Natural killer cell (primary cell): Measurements from ENCODE around the gene RC3H1. TPM values are rescaled to one million over a fixed set of nuclear protein-coding genes. Genes with fewer than 3 reads are reported as not detected.

Experiments
- ATAC-seq, 3 donors: fragments of 150-1000 bp in 2 of 3; fragments of 200-7000 bp in 1 of 3; cut with Tn5 transposase; 1 replicate in 1 of 3; 2 replicates in 2 of 3; pipeline ENCODE4 v1.10.0; 2021; ENCODE audit warnings: mild to moderate bottlenecking in 2 of 3, moderate library complexity in 2 of 3
- DNase-seq, 2 donors: peaks; one replicate each; pipeline versions ENCODE4 v3.0.0 to v3.0.0-alpha.2; 2013 to 2021; ENCODE audit warnings: mixed read lengths in 1 of 2
- H3K27ac ChIP-seq: one replicate; pipeline ENCODE4 v1.5.1; 2013; ENCODE audit warnings: mild to moderate bottlenecking, low read length
- H3K27me3 ChIP-seq: one replicate; pipeline ENCODE4 v1.6.1; 2013; ENCODE audit warnings: low read length; ENCODE audit not compliant: control insufficient read depth, insufficient read depth
- H3K36me3 ChIP-seq: one replicate; pipeline ENCODE4 v1.6.1; 2013; ENCODE audit warnings: low read length; ENCODE audit not compliant: control insufficient read depth, insufficient read depth
- H3K4me1 ChIP-seq: one replicate; pipeline ENCODE4 v1.6.1; 2013; ENCODE audit warnings: low read length; ENCODE audit not compliant: control insufficient read depth, insufficient read depth
- H3K4me3 ChIP-seq: one replicate; pipeline ENCODE4 v1.5.1; 2013; ENCODE audit warnings: low read length
- H3K9me3 ChIP-seq: one replicate; pipeline ENCODE4 v1.6.1; 2013; ENCODE audit warnings: low read length; ENCODE audit not compliant: control insufficient read depth, insufficient read depth
- H3K27ac Mint-ChIP-seq, 2 donors: one replicate each; pipeline ENCODE4 v1.8.0; 2022; ENCODE audit warnings: mild to moderate bottlenecking in 2 of 2, mixed read lengths in 2 of 2, moderate library complexity in 1 of 2
- H3K27me3 Mint-ChIP-seq, 2 donors: one replicate each; pipeline ENCODE4 v1.8.0; 2022; ENCODE audit warnings: low read depth in 2 of 2, mixed read lengths in 2 of 2
- H3K36me3 Mint-ChIP-seq: one replicate; pipeline ENCODE4 v1.8.0; 2022; ENCODE audit warnings: mixed read lengths
- H3K4me1 Mint-ChIP-seq, 2 donors: one replicate each; pipeline ENCODE4 v1.8.0; 2022; ENCODE audit warnings: mixed read lengths in 2 of 2
- H3K4me3 Mint-ChIP-seq: one replicate; pipeline ENCODE4 v1.8.0; 2022; ENCODE audit warnings: mild to moderate bottlenecking, moderate library complexity, mixed read lengths
- H3K9me3 Mint-ChIP-seq, 2 donors: one replicate each; pipeline ENCODE4 v1.8.0; 2022; ENCODE audit warnings: mixed read lengths in 2 of 2
- CTCF ChIP-seq: fragments of 200-600 bp; IDR thresholded peaks from one replicate; pipeline ENCODE4 v1.8.0; 2022; ENCODE audit warnings: antibody characterized with exemption
- WGBS: methylation state at CpG from one replicate; pipeline ENCODE4 v1.1.7; 2013; ENCODE audit warnings: missing lambda C conversion rate; ENCODE audit not compliant: insufficient coverage; 5-methylcytosine and 5-hydroxymethylcytosine counted together
- intact Hi-C: fragments of 100-400 bp; cut with micrococcal nuclease; formaldehyde crosslinking; loops from one replicate; pipeline ENCODE4 v1.14.2; 2022
- total RNA-seq, 4 donors: library from RNA; stranded (reverse); fragments of 120-200 nt in 1 of 4; gene quantifications; one replicate each; pipeline versions ENCODE4 v1.2.3 to v1.2.4, GENCODE V29; 2013 to 2022

The RC3H1 gene
- total RNA-seq, 3 donors from 2014 or later (not counting 1 experiment from before 2014, with no cell fraction given), result 67.8 to 82.1 (median 78.9) TPM

- ATAC-seq (no peak), DNase-seq (no peak)
- Mint-ChIP-seq H3K4me3 (no peak overlapping the region), H3K4me1 (peaks cover 31 to 44% of the 10 kb centered on the region in 2 donors), H3K9me3 (no peaks in the 10 kb centered on the region), H3K27me3 (no peaks in the 10 kb centered on the region), H3K36me3 (no peaks in the 10 kb centered on the region), H3K27ac (no peak overlapping the region)
- peaks cover 24% of the 10 kb centered on the region for H3K36me3 ChIP-seq
- H3K4me3 ChIP-seq, result no peak overlapping the region
- 100% methylated on average over 1 of the region's 1 CpG for WGBS
- no peaks in the 10 kb centered on the region for H3K27me3 ChIP-seq
- TF ChIP-seq CTCF, result no peak
- no peaks in the 10 kb centered on the region for H3K4me1 ChIP-seq
- no peak overlapping the region for H3K27ac ChIP-seq
- H3K9me3 ChIP-seq, result no peaks in the 10 kb centered on the region
- intact Hi-C loops, result no loop called here
These were observed 128.5 kb downstream of the RC3H1 start for GRCh38 chr1:173893611-173894010.

GRCh38 chr1:173889885-173890284, 132.3 kb downstream of the RC3H1 start:
- ATAC-seq (no peak), DNase-seq (no peak)
- no peaks in the 10 kb centered on the region for H3K9me3 ChIP-seq
- H3K4me1 Mint-ChIP-seq, result peaks cover 50 to 64% of the 10 kb centered on the region in 2 donors
- no peak overlapping the region for H3K4me3 Mint-ChIP-seq
- no peak overlapping the region for H3K27ac Mint-ChIP-seq
- H3K36me3 ChIP-seq, result peaks cover 36% of the 10 kb centered on the region
- H3K9me3 Mint-ChIP-seq, result no peaks in the 10 kb centered on the region
- WGBS, result 100% methylated on average over 1 of the region's 2 CpGs
- intact Hi-C loops, result no loop called here
- no peak overlapping the region for H3K27ac ChIP-seq
- H3K4me3 ChIP-seq, result no peak overlapping the region
- peaks cover 11% of the 10 kb centered on the region for H3K4me1 ChIP-seq
- no peaks in the 10 kb centered on the region for H3K27me3 ChIP-seq
- TF ChIP-seq CTCF, result no peak
- H3K27me3 Mint-ChIP-seq, result no peaks in the 10 kb centered on the region
- no peaks in the 10 kb centered on the region for H3K36me3 Mint-ChIP-seq

- Mint-ChIP-seq H3K36me3 (no peaks in the 10 kb centered on the region), H3K4me3 (peak overlapping the region; percentile 17)
- no peak for TF ChIP-seq CTCF
These were observed 133.4 kb downstream of the RC3H1 start for GRCh38 chr1:173888749-173889148.

GRCh38 chr1:173887627-173888026, 134.5 kb downstream of the RC3H1 start:
- peaks cover 11% of the 10 kb centered on the region for H3K4me1 ChIP-seq
- H3K27ac ChIP-seq, result no peak overlapping the region
- no peaks in the 10 kb centered on the region for H3K9me3 Mint-ChIP-seq
- H3K27me3 Mint-ChIP-seq, result no peaks in the 10 kb centered on the region
- H3K27ac Mint-ChIP-seq, result peak overlapping the region; percentile 74 to 90
- peaks cover 49 to 53% of the 10 kb centered on the region in 2 donors for H3K4me1 Mint-ChIP-seq
- ATAC-seq (no peak), DNase-seq (no peak)
- TF ChIP-seq CTCF, result no peak
- H3K36me3 Mint-ChIP-seq, result no peaks in the 10 kb centered on the region
- H3K4me3 Mint-ChIP-seq, result peak overlapping the region; percentile 30
- no peaks in the 10 kb centered on the region for H3K9me3 ChIP-seq
- H3K4me3 ChIP-seq, result no peak overlapping the region
- 96% methylated on average over 2 of the region's 2 CpGs for WGBS
- no peaks in the 10 kb centered on the region for H3K27me3 ChIP-seq
- peaks cover 28% of the 10 kb centered on the region for H3K36me3 ChIP-seq
- intact Hi-C loops, result no loop called here

More at GRCh38 chr1:173888749-173889148, 133.4 kb downstream of the RC3H1 start:
- Histone ChIP-seq H3K9me3 (no peaks in the 10 kb centered on the region), H3K27ac (no peak overlapping the region), H3K27me3 (no peaks in the 10 kb centered on the region), H3K4me3 (no peak overlapping the region), H3K4me1 (peaks cover 11% of the 10 kb centered on the region), H3K36me3 (peaks cover 35% of the 10 kb centered on the region)
- Mint-ChIP-seq H3K27me3 (no peaks in the 10 kb centered on the region), H3K4me1 (peaks cover 50 to 54% of the 10 kb centered on the region in 2 donors), H3K9me3 (no peaks in the 10 kb centered on the region), H3K27ac (no peak overlapping the region)
- ATAC-seq (no peak), DNase-seq (no peak)
- intact Hi-C loops, result no loop called here
